HG02981 (cell line): ENCODE results near the gene TMEM179B.
"Not testable (repeated sequence)": the region's sequence is repeated elsewhere in the genome, so short reads cannot be mapped to it uniquely, and the experiment has no call there.

Experiments used
- ATAC-seq: cut with Tn5 transposase; IDR thresholded peaks from one replicate; pipeline ENCODE4 v1.9.1; 2021; ENCODE audit warnings: mild to moderate bottlenecking, moderate library complexity; ENCODE audit not compliant: unreplicated experiment

The TMEM179B gene, protein sequence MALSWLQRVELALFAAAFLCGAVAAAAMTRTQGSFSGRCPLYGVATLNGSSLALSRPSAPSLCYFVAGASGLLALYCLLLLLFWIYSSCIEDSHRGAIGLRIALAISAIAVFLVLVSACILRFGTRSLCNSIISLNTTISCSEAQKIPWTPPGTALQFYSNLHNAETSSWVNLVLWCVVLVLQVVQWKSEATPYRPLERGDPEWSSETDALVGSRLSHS

DNA sequence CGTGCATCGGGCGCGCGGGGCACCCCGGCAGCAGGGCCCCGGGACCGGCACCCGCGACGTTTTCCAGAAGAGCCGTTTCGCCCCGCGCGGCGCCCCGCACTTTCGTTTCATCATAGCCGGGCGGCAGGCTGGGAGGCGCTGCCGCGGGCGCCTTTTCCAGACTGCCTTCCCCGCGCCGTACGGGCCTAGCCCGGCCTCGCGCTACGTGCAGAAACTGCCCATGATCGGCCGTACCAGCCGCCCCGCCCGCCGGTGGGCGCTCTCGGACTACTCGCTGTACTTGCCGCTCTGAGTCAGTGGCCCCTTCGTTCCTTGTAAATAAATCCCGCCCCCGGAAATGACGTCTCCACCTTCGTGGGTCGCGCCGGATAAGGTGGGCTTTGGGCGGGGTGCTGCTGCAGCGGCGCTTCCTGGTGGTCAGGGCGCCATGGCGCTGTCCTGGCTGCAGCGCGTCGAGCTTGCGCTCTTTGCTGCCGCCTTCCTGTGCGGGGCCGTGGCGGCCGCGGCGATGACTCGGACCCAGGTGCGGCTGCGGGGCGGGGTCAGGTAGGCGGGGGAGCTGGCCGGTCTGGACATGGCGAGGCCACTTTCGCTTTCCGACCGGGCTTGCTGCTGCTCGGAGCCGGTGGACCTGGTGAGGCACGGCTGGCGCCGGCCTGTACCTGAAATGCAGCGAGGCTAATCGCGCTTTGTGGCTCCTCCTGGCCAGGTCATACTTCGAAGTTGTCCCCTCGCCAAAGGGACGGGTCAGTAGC is at the start of gene TMEM179B:
TMEM179B (plus strand) TSS at position 398 of the 755 bp plus-strand sequence; CDS start at position 428, 30 bp downstream.
- peak; percentile 75 for ATAC-seq

DNA sequence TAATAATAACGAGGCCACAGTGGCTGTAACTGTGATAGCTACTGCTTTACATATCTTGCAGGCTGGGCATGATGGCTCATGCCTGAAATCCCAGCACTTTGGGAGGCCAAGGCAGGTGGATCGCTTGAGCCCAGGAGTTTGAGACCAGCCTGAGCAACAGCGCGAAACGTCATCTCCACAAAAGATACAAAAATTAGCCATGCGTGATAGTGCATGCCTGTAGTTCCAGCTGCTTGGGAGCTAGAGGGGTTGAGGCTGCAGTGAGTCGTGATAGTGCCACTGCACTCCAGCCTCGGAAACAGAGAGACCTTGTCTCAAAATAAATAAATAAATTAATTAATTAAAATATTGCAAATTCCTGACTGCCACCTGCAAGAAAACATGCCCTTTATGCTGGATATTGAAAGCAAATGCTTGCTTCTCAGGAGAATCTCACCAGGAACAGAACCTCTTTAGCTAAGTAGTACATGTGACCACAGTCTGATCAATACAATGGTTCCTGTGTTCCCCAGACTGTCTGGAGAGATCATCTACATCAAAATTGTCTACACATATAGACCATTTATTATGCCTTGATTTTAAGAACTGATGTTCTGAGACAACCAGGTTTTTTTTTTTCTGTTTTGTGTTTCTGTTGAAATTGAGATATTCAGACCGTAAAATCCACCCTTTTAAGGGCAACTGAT is 39.6 kb upstream of the TMEM179B start:
- ATAC-seq = no peak

DNA sequence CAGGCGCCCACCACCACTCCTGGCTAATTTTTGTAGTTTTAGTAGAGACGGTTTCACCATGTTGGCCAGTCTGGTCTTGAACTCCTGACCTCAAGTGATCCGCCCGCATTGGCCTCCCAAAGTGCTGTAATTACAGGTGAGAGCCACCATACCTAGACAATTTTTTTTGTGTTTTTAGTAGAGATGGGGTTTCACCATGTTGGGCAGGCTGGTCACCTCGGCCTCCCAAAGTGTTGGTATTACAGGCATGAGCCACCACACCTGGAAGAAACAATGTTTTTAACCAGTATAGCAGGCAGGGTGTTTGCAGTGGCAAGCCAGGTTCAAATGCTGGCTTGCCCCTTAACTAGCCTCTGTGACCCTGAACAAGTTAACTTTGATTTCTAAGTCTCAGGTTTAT is 37.3 kb upstream of the TMEM179B start:
- not testable (repeated sequence) for ATAC-seq

DNA sequence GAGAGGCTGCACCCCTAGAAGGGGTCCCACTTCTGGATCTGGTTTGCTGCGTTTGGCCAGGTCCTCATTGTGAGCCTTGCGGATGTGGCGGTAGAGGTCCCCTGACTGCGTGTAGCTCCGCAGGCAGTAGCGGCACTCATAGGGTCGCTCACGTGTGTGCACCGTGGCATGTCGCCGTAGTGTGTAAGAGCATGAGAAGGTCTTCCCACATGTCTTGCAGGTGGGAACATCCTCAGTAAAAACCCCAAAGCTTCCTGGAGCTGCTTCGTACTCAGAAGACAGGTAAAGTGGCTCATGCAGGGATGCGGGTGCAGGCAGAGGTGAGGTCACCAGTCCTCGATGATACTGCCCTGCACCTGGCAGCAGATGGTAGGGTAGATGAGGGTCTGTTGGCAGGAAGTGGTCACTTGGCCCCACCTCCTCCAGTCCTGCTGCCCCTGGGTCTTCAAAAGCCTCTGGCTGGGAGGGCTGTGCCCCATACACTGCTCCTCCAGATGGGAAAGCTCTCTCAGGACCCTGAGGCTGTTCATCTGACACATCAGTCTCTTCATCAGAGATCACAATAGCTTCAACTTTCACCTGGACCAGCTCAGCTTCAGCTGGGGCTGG is 34.9 kb upstream of the TMEM179B start:
- no peak for ATAC-seq

DNA sequence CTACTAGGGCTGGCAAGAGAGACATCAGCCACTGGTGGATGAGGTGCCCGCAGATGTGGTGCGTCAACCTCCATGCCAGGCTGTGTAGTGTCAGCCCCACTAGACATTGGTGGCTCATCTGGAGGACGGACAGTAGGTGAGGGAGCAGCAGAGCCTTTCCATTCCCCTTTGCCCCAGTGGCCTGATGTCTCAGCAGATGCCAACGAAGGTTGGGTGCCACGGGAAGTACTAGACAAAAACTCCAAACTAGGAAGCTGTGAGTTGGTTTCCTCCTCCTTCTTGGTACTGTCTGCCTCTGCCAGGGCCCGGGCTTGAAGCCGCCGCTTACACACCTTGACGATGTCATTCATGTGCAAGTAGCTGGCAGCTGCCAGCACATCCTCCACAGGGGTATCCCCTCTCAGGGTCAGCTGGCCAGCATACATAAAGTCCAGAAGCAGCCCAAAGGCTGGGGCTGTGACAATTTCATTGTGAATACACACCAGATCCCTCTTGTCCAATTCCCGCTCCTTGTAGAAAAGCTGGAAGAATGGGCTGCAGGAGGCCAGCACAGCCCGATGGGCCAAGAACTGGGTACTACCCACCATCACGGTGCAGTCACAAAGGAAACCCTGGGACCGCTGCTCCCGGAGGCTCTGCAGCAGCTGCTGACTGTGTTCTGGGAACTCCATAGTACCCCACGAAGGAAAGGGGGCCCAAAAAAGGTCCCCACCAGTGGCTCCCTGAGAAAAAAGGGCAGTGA is 34.0 kb upstream of the TMEM179B start:
- peak; percentile 1 for ATAC-seq

DNA sequence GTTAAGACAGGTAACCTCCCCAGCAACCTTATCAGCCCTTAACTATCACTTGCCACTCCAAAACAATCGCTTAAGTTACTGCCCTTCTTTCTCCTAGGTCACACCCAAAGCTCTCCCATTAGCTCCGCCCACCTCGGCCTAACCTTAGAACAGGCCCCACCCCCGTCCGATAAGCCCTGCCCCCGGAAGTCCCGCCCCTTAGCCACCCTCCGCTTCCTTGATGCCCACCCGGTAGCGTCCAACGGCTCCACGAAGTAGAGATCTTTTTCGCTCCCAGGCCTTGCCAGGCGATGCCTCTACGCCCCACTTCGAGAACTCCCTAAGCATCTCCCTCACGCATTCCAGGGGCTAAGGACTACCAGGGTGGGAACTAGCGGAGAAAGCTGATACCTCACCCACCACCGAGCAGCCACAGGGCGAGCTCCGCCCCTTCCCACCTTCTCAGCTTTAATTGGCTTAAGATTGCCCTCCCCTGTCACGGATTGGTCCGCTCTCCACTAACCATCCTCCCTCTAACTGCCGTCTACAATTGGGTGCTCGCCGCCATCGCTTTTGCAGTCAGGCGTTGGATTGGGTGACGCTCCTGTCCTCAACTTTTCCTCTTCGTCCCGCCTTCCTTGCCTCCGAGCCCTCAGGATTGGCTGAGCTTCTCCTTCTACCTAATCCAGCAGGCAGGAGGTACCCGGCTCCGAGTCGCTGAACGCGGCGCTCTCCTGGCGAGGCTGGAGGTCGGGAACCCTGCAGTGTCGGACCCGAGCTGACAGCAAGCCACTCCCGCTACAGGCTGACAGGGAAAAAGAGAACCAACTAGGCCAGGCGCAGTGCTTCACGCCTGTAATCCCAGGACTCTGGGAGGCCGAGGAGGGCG is 33.2 kb upstream of the TMEM179B start, which contains the start of gene ZBTB3:
ZBTB3 (minus strand) TSS at position 425 of the 868 bp plus-strand sequence. CDS start 496 bp downstream, outside the sequence.
- ATAC-seq = peak; percentile 95

DNA sequence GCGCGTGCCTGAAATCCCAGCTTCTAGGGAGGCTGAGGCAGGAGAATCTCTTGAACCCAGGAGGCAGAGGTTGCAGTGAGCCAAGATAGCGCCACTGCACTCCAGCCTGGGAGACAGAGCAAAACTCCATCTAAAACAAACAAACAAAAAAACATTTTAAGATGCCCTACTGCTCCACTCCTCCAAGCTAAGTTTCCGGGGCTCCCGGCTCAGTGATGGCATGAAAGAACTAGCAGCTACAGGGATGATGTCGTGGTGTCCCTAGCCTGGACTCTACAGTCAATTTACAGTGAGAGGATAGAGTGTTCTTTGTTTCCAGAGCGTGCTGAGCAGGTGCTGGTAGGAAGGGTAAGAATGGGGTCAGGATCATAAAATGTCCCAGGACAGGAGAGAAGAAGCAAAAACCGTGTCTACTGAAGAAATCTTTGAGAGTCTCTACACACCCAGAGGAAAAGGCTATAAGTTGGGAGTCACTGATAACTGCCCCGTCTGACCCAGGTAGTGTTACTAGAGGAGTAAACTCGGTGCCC is 32.1 kb upstream of the TMEM179B start:
- ATAC-seq = no peak

DNA sequence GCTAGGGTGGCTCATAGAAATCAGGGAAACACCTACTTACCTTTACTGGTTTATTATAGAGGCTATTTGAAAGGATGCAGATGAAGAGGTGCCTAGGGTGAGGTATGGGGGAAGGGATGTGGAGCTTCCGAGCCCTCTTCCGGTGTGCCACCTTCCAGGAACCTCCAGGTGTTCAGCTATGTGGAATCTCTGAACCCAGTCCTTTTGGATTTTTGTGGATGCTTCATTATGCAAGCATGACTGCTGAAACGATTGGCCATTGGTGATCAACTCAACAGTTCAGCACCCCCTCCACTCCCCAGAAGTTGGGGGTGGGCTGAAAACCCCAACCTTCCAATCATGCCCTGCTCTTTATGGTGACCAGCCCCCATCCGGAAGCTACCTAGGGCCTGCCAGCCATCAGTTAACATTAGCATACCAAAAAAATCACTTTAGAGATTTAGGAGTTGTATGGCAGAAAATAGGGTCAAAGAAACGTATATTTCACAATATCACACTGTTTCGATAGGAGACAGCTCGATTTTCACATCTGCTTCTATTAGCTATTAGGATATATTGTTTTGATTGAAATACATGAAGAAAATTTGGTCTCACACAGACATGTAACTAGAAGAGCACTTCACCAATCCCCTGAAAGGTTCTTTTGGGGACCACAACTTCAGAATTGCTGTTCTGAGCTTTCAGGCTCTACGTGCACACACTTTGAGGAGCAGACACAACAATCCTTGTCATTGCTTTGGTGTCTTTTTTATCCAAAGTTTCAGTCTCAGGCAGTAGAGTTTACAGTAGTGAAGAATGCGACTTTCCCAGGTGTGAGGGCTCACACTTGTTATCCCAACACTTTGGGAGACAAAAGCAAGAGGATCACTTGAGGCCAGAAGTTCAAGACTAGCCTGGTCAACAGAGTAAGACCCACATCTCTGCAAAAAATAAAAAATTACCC is 29.1 kb upstream of the TMEM179B start:
- no peak for ATAC-seq

DNA sequence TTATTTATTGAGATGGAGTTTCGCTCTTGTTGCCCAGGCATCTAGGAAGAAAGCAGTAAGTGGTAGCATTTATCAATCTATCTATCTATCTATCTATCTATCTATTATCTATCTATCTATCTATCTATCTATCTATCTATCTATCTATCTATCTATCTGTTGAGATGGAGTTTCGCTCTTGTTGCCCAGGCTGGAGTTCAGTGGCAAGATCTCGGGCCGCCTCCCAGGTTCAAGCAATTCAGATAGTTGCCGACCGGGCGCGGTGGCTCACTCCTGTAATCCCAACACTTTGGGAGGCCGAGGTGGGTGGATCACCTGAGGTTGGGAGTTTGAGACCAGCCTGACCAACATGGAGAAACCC is 26.4 kb upstream of the TMEM179B start:
- not testable (repeated sequence) for ATAC-seq

DNA sequence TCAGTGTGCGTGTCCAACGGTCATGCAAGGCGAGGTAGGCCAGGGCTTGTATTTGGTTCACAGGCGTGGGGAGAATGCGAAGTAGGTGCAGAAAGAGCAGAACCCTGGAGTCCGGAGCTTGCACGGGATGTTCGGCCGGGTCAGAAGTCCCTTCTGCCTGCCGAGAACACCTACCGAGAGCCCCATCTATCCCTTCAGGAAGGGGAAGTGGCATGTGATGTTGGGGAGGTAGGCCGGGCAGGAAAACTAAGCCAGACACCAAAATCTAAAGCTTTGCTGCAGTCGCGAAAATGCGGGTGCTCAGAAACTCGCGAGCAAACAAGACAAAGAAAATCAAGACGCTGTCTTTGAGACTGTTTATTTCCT is 16.4 kb upstream of the TMEM179B start:
- ATAC-seq = no peak

DNA sequence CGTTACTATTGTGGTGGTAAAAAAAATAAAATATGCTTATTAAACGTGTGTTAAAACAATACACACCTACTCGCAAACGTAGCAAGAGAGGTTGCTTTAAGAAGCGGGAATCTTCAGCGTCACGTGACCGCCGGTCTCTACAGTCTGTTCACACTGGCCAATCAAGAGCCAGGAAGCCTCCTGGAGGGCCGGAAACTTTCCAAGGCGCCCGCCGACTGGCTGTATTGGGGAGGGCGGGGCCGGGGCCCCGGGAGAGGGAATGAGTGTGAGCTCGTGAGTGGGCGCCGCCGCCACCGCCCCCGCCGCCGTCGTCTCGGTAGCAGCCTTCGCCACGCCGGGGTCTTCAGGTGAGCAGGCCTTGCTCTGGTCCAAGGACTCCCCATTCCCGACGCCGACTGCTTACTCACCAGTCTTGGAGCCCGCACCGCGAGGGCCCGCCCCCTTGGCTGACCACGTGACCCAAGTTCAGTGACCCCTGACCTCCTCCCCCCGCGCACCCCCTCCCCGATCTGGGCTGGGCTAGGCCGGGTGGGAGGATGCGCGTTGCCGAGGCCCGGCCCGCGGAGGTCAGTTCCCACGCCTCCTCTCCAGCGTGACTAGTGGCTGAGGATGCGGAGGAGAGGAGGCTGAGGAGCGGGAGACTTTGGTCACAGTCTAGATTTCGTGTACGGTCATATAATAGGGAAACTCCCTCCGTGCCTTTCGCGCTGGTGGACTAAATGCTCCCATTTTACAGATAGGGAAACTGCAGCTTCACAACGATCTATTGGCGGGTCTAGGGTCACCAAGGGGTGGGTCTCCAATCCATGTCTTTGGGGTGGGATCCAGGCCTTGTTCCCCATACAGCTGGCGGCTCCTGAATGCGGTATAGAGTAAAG is 15.8 kb upstream of the TMEM179B start, which contains the start of gene TAF6L:
TAF6L (plus strand) TSS at position 253 of the 878 bp plus-strand sequence. CDS start 4,388 bp downstream, outside the sequence.
- peak; percentile 76 for ATAC-seq

DNA sequence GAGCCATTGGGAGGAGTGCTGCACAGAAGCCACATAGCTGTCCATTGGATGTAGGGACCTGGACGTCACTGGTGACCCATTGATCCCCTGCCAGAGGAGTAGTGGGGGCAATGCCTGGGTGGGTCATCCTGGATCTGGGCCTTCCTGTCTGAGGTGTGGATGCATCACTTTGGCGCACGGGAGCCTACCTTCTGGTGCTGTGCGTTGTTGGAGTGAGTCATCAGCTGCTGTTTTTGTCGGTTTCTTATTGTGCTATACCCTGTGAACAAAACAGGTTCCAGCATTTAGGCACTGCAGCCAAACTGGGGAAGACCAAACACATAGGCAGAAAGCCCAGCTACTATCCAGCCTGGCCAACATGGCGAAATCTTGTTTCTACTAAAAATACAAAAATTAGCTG is 12.8 kb upstream of the TMEM179B start:
- ATAC-seq = no peak

DNA sequence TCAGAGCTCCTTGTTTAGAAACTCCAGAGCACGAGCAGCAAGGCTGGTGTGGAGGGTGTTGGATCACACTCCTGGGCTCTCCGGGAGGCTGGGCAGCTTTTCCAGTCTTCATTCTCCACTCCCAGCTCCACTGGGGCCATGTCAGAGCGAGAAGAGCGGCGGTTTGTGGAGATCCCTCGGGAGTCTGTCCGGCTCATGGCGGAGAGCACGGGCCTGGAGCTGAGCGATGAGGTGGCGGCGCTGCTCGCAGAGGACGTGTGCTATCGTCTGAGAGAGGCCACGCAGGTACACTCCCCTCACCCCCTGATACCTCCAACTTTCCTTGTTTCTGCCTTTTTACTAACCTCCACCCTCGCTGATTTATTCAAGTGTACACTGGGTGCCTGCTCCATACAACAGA is 11.6 kb upstream of the TMEM179B start:
- no peak for ATAC-seq

DNA sequence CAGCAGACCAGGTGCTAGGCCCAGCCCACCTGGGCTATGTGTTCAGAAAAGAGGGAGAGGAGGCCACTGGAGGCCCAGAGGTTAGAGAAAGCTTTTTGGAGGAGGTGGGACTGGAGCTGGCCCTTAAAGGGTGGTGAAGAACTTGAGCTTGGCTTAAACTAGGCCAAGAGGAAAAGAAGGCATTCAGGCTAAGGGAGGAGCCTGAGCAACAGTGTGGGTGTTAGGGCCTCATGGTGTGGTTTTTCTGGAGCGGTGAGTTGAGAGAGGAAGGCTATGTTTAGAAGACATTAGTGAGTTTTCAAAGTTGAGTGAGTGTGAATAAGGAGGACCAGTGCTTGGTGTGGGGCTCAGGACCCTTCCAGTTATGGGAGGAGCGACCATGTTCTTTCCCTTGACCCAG is 9.8 kb upstream of the TMEM179B start:
- no peak for ATAC-seq

DNA sequence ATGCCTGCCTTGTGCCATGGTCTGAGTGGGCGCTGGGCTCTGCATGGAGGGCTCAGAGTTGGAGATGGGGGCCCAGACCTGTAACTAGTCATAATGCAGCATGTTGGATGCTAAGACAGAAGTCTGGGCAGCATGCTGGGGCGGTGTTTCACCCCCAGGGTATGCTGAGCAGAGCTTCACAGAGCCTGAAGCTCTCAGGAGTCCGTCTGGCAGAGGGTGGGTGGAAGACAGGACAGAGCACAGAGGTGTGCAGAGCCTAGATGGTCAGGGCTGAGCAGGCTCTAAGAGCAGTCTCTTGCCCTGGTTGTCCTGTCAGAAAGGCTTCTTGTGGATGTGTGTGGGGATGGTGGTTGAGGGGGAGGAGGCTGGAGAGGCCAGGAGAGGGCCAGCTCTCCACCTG is 8.8 kb upstream of the TMEM179B start:
- ATAC-seq = no peak

DNA sequence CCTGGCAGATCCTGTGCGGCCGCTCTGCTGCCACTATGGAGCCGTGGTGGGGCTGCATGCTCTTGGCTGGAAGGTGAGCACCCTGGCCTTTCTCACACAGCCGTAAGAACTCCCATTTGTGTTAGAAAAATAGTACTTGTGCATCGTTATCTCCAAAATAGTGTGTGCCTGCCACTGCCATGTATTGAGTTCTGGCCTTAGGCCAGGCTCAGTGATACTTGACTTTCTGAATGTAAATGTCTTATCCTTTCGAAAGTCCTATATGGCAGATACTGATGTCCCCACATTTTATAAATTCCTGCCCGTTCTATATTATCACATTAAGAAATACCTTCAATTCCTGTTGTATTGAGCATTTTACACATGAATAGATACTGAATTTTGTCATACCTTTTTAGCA is 4.4 kb upstream of the TMEM179B start:
- ATAC-seq = no peak

DNA sequence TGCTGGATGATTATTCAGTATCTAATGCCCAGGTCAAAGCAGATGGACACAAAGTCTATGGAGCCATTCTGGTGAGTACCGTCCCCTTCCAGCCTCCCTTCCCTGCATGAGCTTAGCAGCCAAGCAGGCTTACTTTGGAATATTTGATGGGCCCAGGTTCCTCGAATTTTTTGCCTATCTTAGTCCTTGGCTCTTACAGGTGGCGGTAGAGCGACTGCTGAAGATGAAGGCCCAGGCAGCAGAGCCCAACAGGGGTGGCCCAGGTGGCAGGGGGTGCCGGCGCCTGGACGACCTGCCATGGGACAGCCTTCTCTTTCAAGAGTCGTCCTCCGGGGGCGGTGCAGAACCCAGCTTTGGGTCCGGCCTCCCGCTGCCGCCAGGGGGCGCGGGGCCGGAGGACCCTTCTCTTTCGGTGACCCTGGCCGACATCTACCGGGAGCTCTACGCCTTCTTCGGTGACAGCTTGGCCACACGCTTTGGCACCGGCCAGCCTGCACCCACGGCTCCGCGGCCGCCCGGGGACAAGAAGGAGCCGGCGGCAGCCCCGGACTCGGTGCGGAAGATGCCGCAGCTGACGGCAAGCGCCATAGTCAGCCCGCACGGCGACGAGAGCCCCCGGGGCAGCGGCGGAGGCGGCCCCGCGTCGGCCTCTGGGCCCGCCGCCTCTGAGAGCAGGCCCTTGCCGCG is 741 bp upstream of the TMEM179B start:
- peak; percentile 60 for ATAC-seq
